ENCODE measurements around the gene NUFIP2. TPM values are rescaled to one million over a fixed set of nuclear protein-coding genes. Genes with fewer than 3 reads are reported as not detected.
"Not testable (repeated sequence)": the region's sequence is repeated elsewhere in the genome, so short reads cannot be mapped to it uniquely, and the experiment has no call there.

The NUFIP2 gene
- total RNA-seq, 1 donor from 2014 or later = 51.0 TPM

GRCh38 chr17:29279397-29280070 is 14.4 kb downstream of the NUFIP2 start:
- no peak for TF ChIP-seq CTCF (IDR thresholded peaks at IDR 0.05; ENCODE audit: partially characterized antibody, unreplicated experiment)
- no peak overlapping the region for H3K4me3 Mint-ChIP-seq (ENCODE audit: unreplicated experiment)
- no peaks in the 10 kb centered on the region for H3K27me3 Mint-ChIP-seq (ENCODE audit: unreplicated experiment)
- H3K4me1 Mint-ChIP-seq (ENCODE audit: low read depth, unreplicated experiment) = peaks cover 6% of the 10 kb centered on the region
- DNase-seq = no peak
- peaks cover 5% of the 10 kb centered on the region for H3K36me3 Mint-ChIP-seq (ENCODE audit: unreplicated experiment)
- H3K9me3 Mint-ChIP-seq (ENCODE audit: unreplicated experiment) = no peaks in the 10 kb centered on the region
- no peak overlapping the region for H3K27ac Mint-ChIP-seq (ENCODE audit: unreplicated experiment)

- TF ChIP-seq CTCF (IDR thresholded peaks at IDR 0.05; ENCODE audit: partially characterized antibody, unreplicated experiment) = no peak
- H3K36me3 Mint-ChIP-seq (ENCODE audit: unreplicated experiment) = peaks cover 5% of the 10 kb centered on the region
- peaks cover 3% of the 10 kb centered on the region for H3K4me1 Mint-ChIP-seq (ENCODE audit: low read depth, unreplicated experiment)
- H3K27me3 Mint-ChIP-seq (ENCODE audit: unreplicated experiment) = no peaks in the 10 kb centered on the region
- H3K4me3 Mint-ChIP-seq (ENCODE audit: unreplicated experiment) = no peak overlapping the region
- H3K27ac Mint-ChIP-seq (ENCODE audit: unreplicated experiment) = no peak overlapping the region
- H3K9me3 Mint-ChIP-seq (ENCODE audit: unreplicated experiment) = no peaks in the 10 kb centered on the region
- DNase-seq = no peak
Measured at GRCh38 chr17:29278692-29279091, 15.3 kb downstream of the NUFIP2 start.

GRCh38 chr17:29273924-29274323 is 20.0 kb downstream of the NUFIP2 start:
- TF ChIP-seq CTCF (IDR thresholded peaks at IDR 0.05; ENCODE audit: partially characterized antibody, unreplicated experiment) = no peak
- Mint-ChIP-seq H3K36me3 (ENCODE audit: unreplicated experiment) (peaks cover 5% of the 10 kb centered on the region), H3K27ac (ENCODE audit: unreplicated experiment) (no peak overlapping the region), H3K9me3 (ENCODE audit: unreplicated experiment) (peaks cover 1% of the 10 kb centered on the region), H3K4me3 (ENCODE audit: unreplicated experiment) (no peak overlapping the region), H3K4me1 (ENCODE audit: low read depth, unreplicated experiment) (peaks cover 1% of the 10 kb centered on the region), H3K27me3 (ENCODE audit: unreplicated experiment) (no peaks in the 10 kb centered on the region)
- no peak for DNase-seq

- H3K27me3 Mint-ChIP-seq (ENCODE audit: unreplicated experiment); H3K27ac Mint-ChIP-seq (ENCODE audit: unreplicated experiment); H3K9me3 Mint-ChIP-seq (ENCODE audit: unreplicated experiment); DNase-seq; H3K36me3 Mint-ChIP-seq (ENCODE audit: unreplicated experiment); H3K4me1 Mint-ChIP-seq (ENCODE audit: low read depth, unreplicated experiment); H3K4me3 Mint-ChIP-seq (ENCODE audit: unreplicated experiment): not testable (repeated sequence)
Measured at GRCh38 chr17:29271980-29272379, 22.0 kb downstream of the NUFIP2 start.

- no peak for TF ChIP-seq CTCF (IDR thresholded peaks at IDR 0.05; ENCODE audit: partially characterized antibody, unreplicated experiment)
- no peaks in the 10 kb centered on the region for H3K9me3 Mint-ChIP-seq (ENCODE audit: unreplicated experiment)
- no peaks in the 10 kb centered on the region for H3K4me1 Mint-ChIP-seq (ENCODE audit: low read depth, unreplicated experiment)
- no peaks in the 10 kb centered on the region for H3K36me3 Mint-ChIP-seq (ENCODE audit: unreplicated experiment)
- no peak for DNase-seq
- no peaks in the 10 kb centered on the region for H3K27me3 Mint-ChIP-seq (ENCODE audit: unreplicated experiment)
- no peak overlapping the region for H3K27ac Mint-ChIP-seq (ENCODE audit: unreplicated experiment)
- no peak overlapping the region for H3K4me3 Mint-ChIP-seq (ENCODE audit: unreplicated experiment)
Measured at GRCh38 chr17:29263916-29264315, 30.0 kb downstream of the NUFIP2 start.

Measured in glutamatergic neuron (in vitro differentiated cells).